GM20000 (cell line): Measurements from ENCODE around the gene FHIT.
"Not testable (repeated sequence)": the region's sequence is repeated elsewhere in the genome, so short reads cannot be mapped to it uniquely, and the experiment has no call there.

Source experiments
- DNase-seq: peaks from one replicate; pipeline ENCODE4 v3.0.0; 2012; ENCODE audit warnings: low spot score
- TF ChIP-seq, protein P1 (sequence below): IDR thresholded peaks from 2 replicates; pipeline ENCODE4 v1.5.1; 2012; ENCODE audit warnings: mild to moderate bottlenecking, control low read depth; ENCODE audit errors: extremely low read depth, missing control alignments

Gene FHIT

DNA sequence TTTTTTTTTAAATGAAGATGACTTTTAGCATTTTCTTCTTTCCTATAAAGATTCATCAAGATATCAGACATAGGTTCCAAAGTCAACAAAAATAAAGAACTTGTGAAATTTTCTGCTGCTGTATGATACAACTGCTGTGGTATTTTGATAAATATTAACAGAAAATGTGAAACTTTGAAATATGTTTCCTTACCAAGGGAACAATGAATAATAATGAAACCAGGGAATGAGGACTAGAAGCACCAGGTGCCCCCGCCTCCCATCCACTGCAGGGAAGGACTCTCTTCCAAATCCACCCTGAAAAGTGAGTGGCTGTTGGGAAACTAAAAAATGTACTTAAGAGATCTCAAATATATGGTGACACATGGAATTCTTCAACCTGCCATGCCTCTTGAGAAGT, 198.4 kb downstream of the FHIT start:
- TF ChIP-seq, protein P1, sequence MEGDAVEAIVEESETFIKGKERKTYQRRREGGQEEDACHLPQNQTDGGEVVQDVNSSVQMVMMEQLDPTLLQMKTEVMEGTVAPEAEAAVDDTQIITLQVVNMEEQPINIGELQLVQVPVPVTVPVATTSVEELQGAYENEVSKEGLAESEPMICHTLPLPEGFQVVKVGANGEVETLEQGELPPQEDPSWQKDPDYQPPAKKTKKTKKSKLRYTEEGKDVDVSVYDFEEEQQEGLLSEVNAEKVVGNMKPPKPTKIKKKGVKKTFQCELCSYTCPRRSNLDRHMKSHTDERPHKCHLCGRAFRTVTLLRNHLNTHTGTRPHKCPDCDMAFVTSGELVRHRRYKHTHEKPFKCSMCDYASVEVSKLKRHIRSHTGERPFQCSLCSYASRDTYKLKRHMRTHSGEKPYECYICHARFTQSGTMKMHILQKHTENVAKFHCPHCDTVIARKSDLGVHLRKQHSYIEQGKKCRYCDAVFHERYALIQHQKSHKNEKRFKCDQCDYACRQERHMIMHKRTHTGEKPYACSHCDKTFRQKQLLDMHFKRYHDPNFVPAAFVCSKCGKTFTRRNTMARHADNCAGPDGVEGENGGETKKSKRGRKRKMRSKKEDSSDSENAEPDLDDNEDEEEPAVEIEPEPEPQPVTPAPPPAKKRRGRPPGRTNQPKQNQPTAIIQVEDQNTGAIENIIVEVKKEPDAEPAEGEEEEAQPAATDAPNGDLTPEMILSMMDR = no peak

DNA sequence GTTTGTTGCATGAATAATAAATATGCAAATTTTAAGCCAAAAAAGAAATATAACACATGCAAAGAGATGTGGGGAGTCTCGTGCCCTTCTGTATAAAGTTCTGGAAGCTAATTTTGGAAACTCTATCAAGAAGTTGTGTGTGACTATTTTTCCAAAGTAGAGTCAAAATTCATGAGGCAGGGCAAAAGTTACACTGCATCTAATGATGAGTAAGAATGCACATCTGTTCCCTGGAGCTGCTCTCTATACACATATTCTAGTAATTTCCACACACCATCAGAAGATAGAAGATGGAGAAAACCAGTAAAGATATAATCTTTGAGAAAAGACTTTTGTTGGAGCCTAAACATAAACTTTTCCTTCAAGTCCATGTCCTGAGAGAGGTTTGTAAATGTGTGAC, 199.6 kb downstream of the FHIT start:
- TF ChIP-seq, protein P1 = no peak
- no peak for DNase-seq

More for the DNA sequence above, 198.4 kb downstream of the FHIT start:
- DNase-seq = no peak

DNA sequence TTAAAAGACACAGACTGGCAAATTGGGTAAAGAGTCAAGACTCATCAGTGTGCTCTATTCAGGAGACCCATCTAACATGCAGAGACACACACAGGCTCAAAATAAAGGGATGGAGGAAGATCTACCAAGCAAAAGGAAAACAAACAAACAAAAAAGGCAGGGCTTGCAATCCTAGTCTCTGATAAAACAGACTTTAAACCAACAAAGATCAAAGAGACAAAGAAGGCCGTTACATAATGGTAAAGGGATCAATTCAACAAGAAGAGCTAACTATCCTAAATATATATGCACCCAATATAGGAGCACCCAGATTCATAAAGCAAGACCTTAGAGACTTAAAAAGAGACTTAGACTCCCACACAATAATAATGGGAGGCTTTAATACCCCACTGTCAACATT, 206.1 kb downstream of the FHIT start:
- not testable (repeated sequence) for DNase-seq

DNA sequence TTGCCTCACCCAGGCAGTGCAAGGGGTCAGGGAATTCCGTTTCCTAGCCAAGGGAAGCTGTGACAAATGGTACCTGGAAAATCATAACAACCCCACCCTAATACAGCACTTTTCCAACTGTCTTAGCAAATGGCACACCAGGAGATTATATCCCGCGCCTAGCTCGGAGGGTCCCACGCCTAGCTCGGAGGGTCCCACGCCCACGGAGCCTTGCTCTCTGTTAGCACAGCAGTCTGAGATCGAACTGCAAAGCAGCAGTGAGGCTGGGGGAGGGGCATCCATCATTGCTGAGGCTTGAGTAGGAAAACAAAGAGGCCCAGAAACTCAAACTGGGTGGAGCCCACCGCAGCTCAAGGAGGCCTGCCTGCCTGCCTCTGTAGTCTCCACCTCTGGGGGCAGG, 208.1 kb downstream of the FHIT start:
- TF ChIP-seq, protein P1 = no peak
- no peak for DNase-seq

DNA sequence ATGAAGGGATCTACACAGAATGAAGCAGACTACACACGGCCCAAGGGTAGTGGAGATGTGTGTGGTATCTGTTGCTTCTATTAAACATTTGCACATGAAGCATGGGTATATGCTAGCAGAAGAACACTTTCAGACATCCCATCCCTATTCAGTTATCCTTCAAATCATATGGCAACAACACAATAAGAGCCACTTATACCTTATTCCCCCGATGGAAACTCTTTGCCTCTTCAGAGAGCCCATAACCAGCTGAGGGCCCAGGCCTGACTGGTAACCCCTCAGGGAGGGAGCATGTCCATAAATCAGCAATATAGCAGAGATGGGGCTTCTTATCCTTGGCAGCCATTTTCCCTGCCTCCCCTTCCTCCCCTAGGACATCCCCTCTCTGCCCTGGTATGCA, 210.6 kb downstream of the FHIT start:
- TF ChIP-seq, protein P1 = no peak

DNA sequence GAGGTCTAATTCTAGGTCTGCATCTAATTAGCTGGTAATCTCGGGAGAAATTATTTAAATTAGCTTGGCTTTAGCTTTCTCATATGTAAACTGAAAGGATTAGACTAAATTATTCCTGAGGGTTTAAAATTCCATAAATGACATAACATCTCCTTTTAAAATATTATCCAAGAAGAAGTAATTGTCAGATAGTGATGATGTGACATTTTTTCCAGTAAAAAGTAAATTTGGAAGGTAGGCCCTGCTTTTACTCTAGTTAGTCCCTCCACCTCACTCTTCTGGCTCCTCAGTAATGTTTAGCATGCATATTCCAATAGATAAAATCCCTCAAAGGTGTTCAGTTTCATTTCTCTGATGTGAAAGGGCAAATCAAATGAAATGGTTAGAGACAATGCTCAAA, 215.7 kb downstream of the FHIT start:
- TF ChIP-seq, protein P1 = no peak
- no peak for DNase-seq

More for the DNA sequence above, 210.6 kb downstream of the FHIT start:
- no peak for DNase-seq

DNA sequence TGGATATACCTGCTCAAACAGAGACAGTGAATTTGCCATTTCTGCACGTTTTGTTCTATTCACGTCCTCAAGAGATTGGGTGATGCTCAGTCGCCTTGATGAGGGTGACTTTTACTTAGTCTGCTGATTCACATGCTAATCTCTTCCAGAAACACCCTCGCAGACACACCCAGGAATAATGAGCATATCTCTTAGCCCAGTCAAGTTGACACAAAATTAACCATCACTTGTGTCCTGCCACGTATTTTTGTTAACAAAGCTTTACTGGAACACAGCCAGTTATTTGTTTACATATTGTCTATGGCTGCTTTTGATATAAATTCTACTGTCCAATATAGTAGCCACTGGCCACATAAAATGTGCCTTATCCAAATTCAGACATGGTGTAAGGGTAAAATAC, 218.3 kb downstream of the FHIT start:
- TF ChIP-seq, protein P1 = no peak
- DNase-seq = no peak

DNA sequence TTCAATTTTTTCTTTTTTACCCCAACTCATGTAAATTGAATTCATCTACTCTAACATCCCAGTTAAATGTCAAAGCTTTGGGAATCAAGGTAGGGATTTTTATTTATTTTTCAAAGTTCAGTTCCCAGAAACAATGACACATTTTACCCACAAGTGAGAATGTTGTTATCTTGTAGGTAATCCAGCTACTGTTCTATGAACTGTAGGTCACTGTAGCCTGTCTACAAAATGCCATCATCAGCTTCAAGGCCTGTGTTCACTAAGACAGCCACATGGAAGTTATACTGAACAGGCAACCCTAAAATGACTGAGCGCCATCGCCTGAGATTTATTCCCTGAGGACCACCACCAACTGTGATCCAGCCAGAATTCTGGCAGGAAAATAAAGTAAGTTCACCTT, 219.7 kb downstream of the FHIT start:
- TF ChIP-seq, protein P1 = no peak
- DNase-seq = no peak
